Smooth muscle cell (in vitro differentiated cells): ENCODE results near the gene PRMT7. TPM values are rescaled to one million over a fixed set of nuclear protein-coding genes. Genes with fewer than 3 reads are reported as not detected.

Source experiments
- DNase-seq: peaks from one replicate; lab custom pipeline; 2025; ENCODE audit not compliant: unreplicated experiment; lab: John Stamatoyannopoulos, UW
- H2AFZ ChIP-seq: fragments of 200-600 bp; sonication (generic); 2 replicates; pipeline ENCODE4 v1.6.0; 2016; ENCODE audit warnings: antibody characterized with exemption, low read depth, mild to moderate bottlenecking
- H3F3A ChIP-seq: fragments of 200-600 bp; sonication (generic); 2 replicates; pipeline ENCODE4 v1.6.0; 2017; ENCODE audit warnings: antibody characterized with exemption, low read depth
- H3K27ac ChIP-seq: fragments of 200-600 bp; sonication (generic); 2 replicates; pipeline ENCODE4 v1.5.1; 2016; ENCODE audit warnings: low read depth, mild to moderate bottlenecking
- H3K27me3 ChIP-seq: fragments of 200-600 bp; sonication (generic); 2 replicates; pipeline ENCODE4 v1.6.1; 2016; ENCODE audit warnings: low read depth, mild to moderate bottlenecking
- H3K36me3 ChIP-seq: fragments of 200-600 bp; sonication (generic); 2 replicates; pipeline ENCODE4 v1.5.1; 2016; ENCODE audit warnings: low read depth
- H3K4me1 ChIP-seq: fragments of 200-600 bp; sonication (generic); 2 replicates; pipeline ENCODE4 v1.5.1; 2016; ENCODE audit warnings: low read depth
- H3K4me2 ChIP-seq: fragments of 200-600 bp; sonication (generic); 2 replicates; pipeline ENCODE4 v1.6.0; 2016; ENCODE audit warnings: mild to moderate bottlenecking
- H3K4me3 ChIP-seq: fragments of 200-600 bp; sonication (generic); 2 replicates; pipeline ENCODE4 v1.5.1; 2016; ENCODE audit warnings: mild to moderate bottlenecking
- H3K79me2 ChIP-seq: fragments of 200-600 bp; sonication (generic); 2 replicates; pipeline ENCODE4 v1.6.0; 2016; ENCODE audit warnings: low read depth, mild to moderate bottlenecking
- H3K9ac ChIP-seq: fragments of 200-600 bp; sonication (generic); 2 replicates; pipeline ENCODE4 v1.6.0; 2016; ENCODE audit warnings: low read depth
- H3K9me3 ChIP-seq: fragments of 200-600 bp; sonication (generic); replicated peaks from 2 replicates; pipeline ENCODE4 v1.5.1; 2016; ENCODE audit warnings: low read depth
- H4K20me1 ChIP-seq: fragments of 200-600 bp; sonication (generic); 2 replicates; pipeline ENCODE4 v1.6.0; 2016; ENCODE audit warnings: low read depth
- WGBS: methylation state at CpG from one replicate; pipeline ENCODE4 v1.1.7; 2016; ENCODE audit warnings: low lambda C conversion rate; 5-methylcytosine and 5-hydroxymethylcytosine counted together
- polyA plus RNA-seq: library from polyadenylated mRNA; unstranded; fragments of >200 nt; fragmentation: Nextera tagmentation; extraction: Ambion mirVana; gene quantifications from 2 replicates; pipeline ENCODE4 v1.2.1, GENCODE V29; 2016
- total RNA-seq: library from RNA; depleted of rRNA; stranded (reverse); fragments of >200 nt; gene quantifications from 2 replicates; pipeline ENCODE4 v1.2.3, GENCODE V29; 2014
- TF ChIP-seq, protein P1 (sequence below): fragments of 200-600 bp; sonication (generic); IDR thresholded peaks from 2 replicates; pipeline ENCODE4 v1.5.1; 2017; ENCODE audit warnings: borderline replicate concordance, mild to moderate bottlenecking, antibody characterized with exemption; ENCODE audit not compliant: insufficient read depth, poor library complexity, severe bottlenecking

Gene PRMT7
- total and polyA plus RNA-seq, 2 experiments from 2014 or later = 22.1 to 25.4 TPM

DNA sequence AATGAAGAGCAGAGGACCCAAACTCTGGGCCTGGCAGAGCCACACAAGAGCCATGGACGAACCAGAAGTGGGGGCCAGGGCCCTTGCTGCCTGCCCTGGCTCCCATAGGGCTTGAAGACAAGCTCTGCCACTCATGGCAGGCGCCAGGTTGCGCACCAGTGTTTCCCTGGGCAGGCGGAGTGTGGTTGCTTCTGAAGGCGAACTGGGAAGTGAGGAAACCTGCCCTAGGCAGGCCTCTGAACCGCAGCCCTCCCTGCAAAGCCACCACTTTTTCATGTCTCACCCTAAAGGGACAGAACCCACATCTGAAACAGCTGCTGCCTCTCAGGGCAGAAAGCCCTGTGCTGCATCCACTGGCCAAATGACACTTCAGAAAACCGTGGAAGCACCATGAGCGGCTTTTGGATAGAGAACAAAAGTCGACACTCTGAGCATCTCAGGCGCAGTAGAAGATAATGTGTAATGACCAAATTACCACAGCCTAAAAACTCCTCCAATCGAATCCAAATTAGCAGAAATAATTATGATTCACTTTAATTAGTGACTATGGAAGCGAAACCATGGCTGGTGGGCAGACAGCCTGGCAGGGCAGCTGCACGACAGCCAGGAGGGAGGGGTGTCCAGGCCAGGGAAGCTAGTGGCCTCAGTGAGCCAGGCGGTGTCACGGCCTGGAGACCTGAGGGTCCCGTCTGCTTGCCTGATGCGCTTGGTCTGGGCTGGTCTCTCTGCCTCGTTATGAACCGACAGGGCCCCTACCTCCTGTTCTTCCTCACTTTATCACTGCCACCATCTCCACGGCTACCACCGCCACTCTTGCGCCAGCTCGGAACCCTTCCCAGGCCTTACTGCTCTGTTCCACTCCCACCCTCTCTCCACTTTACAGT lies 59.1 kb downstream of the PRMT7 start:
- H3K27me3 ChIP-seq = no peaks in the 10 kb centered on the region
- no peak overlapping the region for H3K4me2 ChIP-seq
- no peaks in the 10 kb centered on the region for H3K79me2 ChIP-seq
- H3K4me1 ChIP-seq = no peaks in the 10 kb centered on the region
- TF ChIP-seq, protein P1, sequence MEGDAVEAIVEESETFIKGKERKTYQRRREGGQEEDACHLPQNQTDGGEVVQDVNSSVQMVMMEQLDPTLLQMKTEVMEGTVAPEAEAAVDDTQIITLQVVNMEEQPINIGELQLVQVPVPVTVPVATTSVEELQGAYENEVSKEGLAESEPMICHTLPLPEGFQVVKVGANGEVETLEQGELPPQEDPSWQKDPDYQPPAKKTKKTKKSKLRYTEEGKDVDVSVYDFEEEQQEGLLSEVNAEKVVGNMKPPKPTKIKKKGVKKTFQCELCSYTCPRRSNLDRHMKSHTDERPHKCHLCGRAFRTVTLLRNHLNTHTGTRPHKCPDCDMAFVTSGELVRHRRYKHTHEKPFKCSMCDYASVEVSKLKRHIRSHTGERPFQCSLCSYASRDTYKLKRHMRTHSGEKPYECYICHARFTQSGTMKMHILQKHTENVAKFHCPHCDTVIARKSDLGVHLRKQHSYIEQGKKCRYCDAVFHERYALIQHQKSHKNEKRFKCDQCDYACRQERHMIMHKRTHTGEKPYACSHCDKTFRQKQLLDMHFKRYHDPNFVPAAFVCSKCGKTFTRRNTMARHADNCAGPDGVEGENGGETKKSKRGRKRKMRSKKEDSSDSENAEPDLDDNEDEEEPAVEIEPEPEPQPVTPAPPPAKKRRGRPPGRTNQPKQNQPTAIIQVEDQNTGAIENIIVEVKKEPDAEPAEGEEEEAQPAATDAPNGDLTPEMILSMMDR = no peak
- H4K20me1 ChIP-seq = no peaks in the 10 kb centered on the region
- no peaks in the 10 kb centered on the region for H3K36me3 ChIP-seq
- no peaks in the 10 kb centered on the region for H3F3A ChIP-seq
- 93% methylated on average over 23 of the region's 23 CpGs for WGBS
- H3K9ac ChIP-seq = no peak overlapping the region
- H3K4me3 ChIP-seq = no peak overlapping the region
- DNase-seq = no peak
- H3K27ac ChIP-seq = no peak overlapping the region
- H2AFZ ChIP-seq = no peak overlapping the region
- no peaks in the 10 kb centered on the region for H3K9me3 ChIP-seq

DNA sequence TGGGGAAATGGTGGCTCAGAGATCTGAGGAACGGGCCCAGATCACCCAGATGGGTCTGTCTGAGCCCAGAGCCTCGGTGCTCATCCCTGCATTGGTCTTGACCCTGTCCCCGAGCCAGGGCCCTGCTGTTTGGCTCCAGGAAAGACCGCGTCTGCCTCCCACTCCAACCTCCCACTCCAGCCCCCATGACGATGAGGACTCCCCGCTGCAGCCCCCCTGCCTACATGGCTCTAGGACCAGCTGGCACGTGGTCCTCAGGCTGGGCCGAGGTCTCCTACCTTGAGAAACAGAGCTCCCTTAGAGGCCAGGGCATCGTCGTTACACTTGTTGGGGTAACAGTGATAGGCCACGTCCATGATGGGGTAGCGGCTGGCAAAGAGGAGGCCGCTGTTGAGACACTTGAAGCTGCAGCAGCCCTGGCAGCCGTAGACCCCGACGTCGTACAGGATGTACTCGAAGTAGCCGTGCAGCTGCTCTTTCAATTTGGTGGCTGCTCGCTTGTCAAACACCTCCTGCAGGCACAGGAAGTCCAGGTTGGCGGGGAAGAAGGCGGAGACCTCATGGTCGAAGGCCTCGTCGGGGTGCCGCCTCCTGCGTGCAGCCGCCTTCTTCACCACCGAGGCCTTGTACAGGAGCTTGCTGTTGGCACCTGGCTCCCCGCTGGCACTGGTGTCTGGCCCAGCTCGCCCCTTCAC lies 59.9 kb downstream of the PRMT7 start:
- Histone ChIP-seq H2AFZ (no peak overlapping the region), H3K36me3 (no peaks in the 10 kb centered on the region), H3K27ac (no peak overlapping the region), H4K20me1 (no peaks in the 10 kb centered on the region), H3K9me3 (no peaks in the 10 kb centered on the region), H3K4me2 (no peak overlapping the region), H3K4me1 (no peaks in the 10 kb centered on the region), H3F3A (no peaks in the 10 kb centered on the region), H3K79me2 (no peaks in the 10 kb centered on the region), H3K4me3 (no peak overlapping the region), H3K9ac (no peak overlapping the region), H3K27me3 (no peaks in the 10 kb centered on the region)
- no peak for DNase-seq
- 95% methylated on average over 32 of the region's 32 CpGs for WGBS
- TF ChIP-seq, protein P1 = no peak

DNA sequence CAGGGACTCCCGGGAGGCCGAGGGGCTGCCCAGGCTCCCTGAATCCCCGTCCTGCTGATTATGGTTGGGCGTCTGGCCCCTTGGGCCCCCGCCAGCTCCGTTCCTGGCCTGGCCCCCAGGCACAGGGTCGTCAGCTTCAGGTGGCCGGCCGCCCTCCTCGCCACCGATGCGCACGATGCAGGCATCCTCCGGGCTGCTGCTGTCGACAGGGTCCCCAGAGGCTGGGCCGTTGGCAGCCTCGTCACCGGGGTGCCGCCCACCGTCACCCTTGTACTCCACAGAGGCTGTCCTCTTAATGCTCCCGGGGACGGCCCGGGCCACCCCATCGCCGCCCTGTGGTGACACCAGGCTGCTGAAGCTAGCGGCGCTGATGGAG lies 60.4 kb downstream of the PRMT7 start:
- Histone ChIP-seq H3K4me2 (no peak overlapping the region), H3K9ac (no peak overlapping the region), H3K4me3 (no peak overlapping the region), H3K9me3 (no peaks in the 10 kb centered on the region), H2AFZ (no peak overlapping the region), H3K27ac (no peak overlapping the region), H3K27me3 (no peaks in the 10 kb centered on the region), H3K79me2 (no peaks in the 10 kb centered on the region), H4K20me1 (no peaks in the 10 kb centered on the region), H3F3A (no peaks in the 10 kb centered on the region), H3K36me3 (no peaks in the 10 kb centered on the region), H3K4me1 (peaks cover 5% of the 10 kb centered on the region)
- TF ChIP-seq, protein P1 = no peak
- no peak for DNase-seq
- 95% methylated on average over 27 of the region's 27 CpGs for WGBS
